ENCODE results near the gene PFKFB1. TPM values are rescaled to one million over a fixed set of nuclear protein-coding genes. Genes with fewer than 3 reads are reported as not detected.

The PFKFB1 gene
- total RNA-seq, 1 donor from 2014 or later, result not detected

GRCh38 chrX:54930291-54931049 is 63.5 kb downstream of the PFKFB1 start:
- H3K27ac ChIP-seq, result no peak overlapping the region
- DNase-seq (ENCODE audit: extremely low spot score in 2 of 2), result peak; percentile 74 to 75
- no peaks in the 10 kb centered on the region for H3K27me3 ChIP-seq
- intact Hi-C loops (cut with DNase I), result loop anchor here (10.0 kb wide), 1 partner anchor 114 kb away; no protein-coding TSS in a partner anchor
- no peaks in the 10 kb centered on the region for H3K9me3 ChIP-seq
- no peak for TF ChIP-seq CTCF (IDR thresholded peaks at IDR 0.05)
- TF ChIP-seq POLR2A (IDR thresholded peaks at IDR 0.05), result no peak
- no peak for TF ChIP-seq POLR2AphosphoS5 (IDR thresholded peaks at IDR 0.05; ENCODE audit: insufficient read depth in 1 of 2, low read depth in 1 of 2)
- H3K36me3 ChIP-seq, result peaks cover 0 to 5% of the 10 kb centered on the region in 2 donors
- no peak overlapping the region for H3K4me3 ChIP-seq
- H3K4me1 ChIP-seq, result no peaks in the 10 kb centered on the region

GRCh38 chrX:54928876-54929275 is 65.1 kb downstream of the PFKFB1 start:
- Histone ChIP-seq H3K36me3 (peaks cover 0 to 5% of the 10 kb centered on the region in 2 donors), H3K4me1 (no peaks in the 10 kb centered on the region), H3K27ac (no peak overlapping the region), H3K27me3 (no peaks in the 10 kb centered on the region), H3K4me3 (no peak overlapping the region), H3K9me3 (no peaks in the 10 kb centered on the region)
- intact Hi-C loops (cut with DNase I), result no loop called here
- TF ChIP-seq POLR2AphosphoS5 (IDR thresholded peaks at IDR 0.05; ENCODE audit: insufficient read depth in 1 of 2, low read depth in 1 of 2) (no peak), POLR2A (IDR thresholded peaks at IDR 0.05) (no peak), CTCF (IDR thresholded peaks at IDR 0.05) (no peak)
- DNase-seq (ENCODE audit: extremely low spot score in 2 of 2), result peak in 1 of 2 donors; percentile 92

- H3K4me3 ChIP-seq, result no peak overlapping the region
Observed at GRCh38 chrX:54926978-54927377, 67.0 kb downstream of the PFKFB1 start.

GRCh38 chrX:54923376-54923775 is 70.6 kb downstream of the PFKFB1 start:
- DNase-seq (ENCODE audit: extremely low spot score in 2 of 2), result peak in 1 of 2 donors; percentile 67
- intact Hi-C loops (cut with DNase I), result no loop called here
- no peak for TF ChIP-seq CTCF (IDR thresholded peaks at IDR 0.05)
- H3K4me3 ChIP-seq, result no peak overlapping the region
- H3K27ac ChIP-seq, result no peak overlapping the region
- H3K36me3 ChIP-seq, result no peaks in the 10 kb centered on the region
- H3K4me1 ChIP-seq, result no peaks in the 10 kb centered on the region
- H3K9me3 ChIP-seq, result no peaks in the 10 kb centered on the region
- H3K27me3 ChIP-seq, result no peaks in the 10 kb centered on the region

More at GRCh38 chrX:54926978-54927377, 67.0 kb downstream of the PFKFB1 start:
- no peak overlapping the region for H3K27ac ChIP-seq
- H3K4me1 ChIP-seq, result no peaks in the 10 kb centered on the region
- peaks cover 0 to 5% of the 10 kb centered on the region in 2 donors for H3K36me3 ChIP-seq
- H3K9me3 ChIP-seq, result no peaks in the 10 kb centered on the region
- no peak for DNase-seq (ENCODE audit: extremely low spot score in 2 of 2)
- intact Hi-C loops (cut with DNase I), result no loop called here
- TF ChIP-seq POLR2A (IDR thresholded peaks at IDR 0.05) (no peak), POLR2AphosphoS5 (IDR thresholded peaks at IDR 0.05; ENCODE audit: insufficient read depth in 1 of 2, low read depth in 1 of 2) (no peak), CTCF (IDR thresholded peaks at IDR 0.05) (no peak)
- H3K27me3 ChIP-seq, result no peaks in the 10 kb centered on the region

- H3K4me1 ChIP-seq, result no peaks in the 10 kb centered on the region
- H3K36me3 ChIP-seq, result no peaks in the 10 kb centered on the region
- no peak overlapping the region for H3K4me3 ChIP-seq
- no peak overlapping the region for H3K27ac ChIP-seq
- TF ChIP-seq CTCF (IDR thresholded peaks at IDR 0.05) (no peak), POLR2A (IDR thresholded peaks at IDR 0.05) (no peak), POLR2AphosphoS5 (IDR thresholded peaks at IDR 0.05; ENCODE audit: insufficient read depth in 1 of 2, low read depth in 1 of 2) (no peak)
- H3K27me3 ChIP-seq, result no peaks in the 10 kb centered on the region
- no peaks in the 10 kb centered on the region for H3K9me3 ChIP-seq
- intact Hi-C loops (cut with DNase I), result no loop called here
- peak in 1 of 2 donors; percentile 77 for DNase-seq (ENCODE audit: extremely low spot score in 2 of 2)
Observed at GRCh38 chrX:54922547-54922946, 71.4 kb downstream of the PFKFB1 start.
